HEK293 (cell line): ENCODE results near the gene PACRG.

ENCODE experiments used
- ZNF155 ChIP-seq: fragments of 450-650 bp; formaldehyde crosslinking; IDR thresholded peaks from 2 replicates; pipeline ENCODE4 v1.5.1; 2016; ENCODE audit warnings: missing biosample characterization, missing genetic modification characterization
- ZNF677 ChIP-seq: fragments of 450-650 bp; IDR thresholded peaks from 2 replicates; pipeline ENCODE4 v1.5.0; 2018; ENCODE audit warnings: missing biosample characterization, mild to moderate bottlenecking, missing genetic modification characterization, moderate library complexity
- TF ChIP-seq, protein P1 (sequence below): fragments of 450-650 bp; formaldehyde crosslinking; IDR thresholded peaks from 2 replicates; pipeline ENCODE4 v1.5.1; 2016; ENCODE audit warnings: missing biosample characterization, missing genetic modification characterization
- TF ChIP-seq, protein P2 (sequence below): fragments of 450-650 bp; formaldehyde crosslinking; IDR thresholded peaks from 2 replicates; pipeline ENCODE4 v1.5.1; 2016; ENCODE audit warnings: missing biosample characterization, missing genetic modification characterization

DNA sequence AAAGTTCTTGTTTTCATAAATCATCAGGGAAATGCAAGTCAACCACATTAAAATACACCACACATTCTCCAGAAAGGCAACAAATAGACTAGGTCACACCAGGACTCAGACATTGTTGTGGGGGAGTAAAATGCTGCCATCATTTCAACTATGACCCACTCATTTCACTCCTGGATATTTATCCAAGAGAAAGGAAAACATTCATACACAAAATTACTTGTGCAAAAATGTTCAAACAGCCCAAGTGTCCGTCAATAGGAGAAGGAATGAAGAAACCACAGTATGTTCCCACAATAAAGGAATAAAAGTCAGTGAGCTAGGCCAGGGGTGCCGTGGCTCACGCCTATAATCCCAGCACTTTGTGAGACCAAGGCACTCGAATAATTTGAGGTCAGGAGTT is 605.3 kb downstream of the PACRG start:
- TF ChIP-seq ZNF155 (no peak), ZNF677 (tag by site-specific recombination) (no peak)
- TF ChIP-seq, protein P1, sequence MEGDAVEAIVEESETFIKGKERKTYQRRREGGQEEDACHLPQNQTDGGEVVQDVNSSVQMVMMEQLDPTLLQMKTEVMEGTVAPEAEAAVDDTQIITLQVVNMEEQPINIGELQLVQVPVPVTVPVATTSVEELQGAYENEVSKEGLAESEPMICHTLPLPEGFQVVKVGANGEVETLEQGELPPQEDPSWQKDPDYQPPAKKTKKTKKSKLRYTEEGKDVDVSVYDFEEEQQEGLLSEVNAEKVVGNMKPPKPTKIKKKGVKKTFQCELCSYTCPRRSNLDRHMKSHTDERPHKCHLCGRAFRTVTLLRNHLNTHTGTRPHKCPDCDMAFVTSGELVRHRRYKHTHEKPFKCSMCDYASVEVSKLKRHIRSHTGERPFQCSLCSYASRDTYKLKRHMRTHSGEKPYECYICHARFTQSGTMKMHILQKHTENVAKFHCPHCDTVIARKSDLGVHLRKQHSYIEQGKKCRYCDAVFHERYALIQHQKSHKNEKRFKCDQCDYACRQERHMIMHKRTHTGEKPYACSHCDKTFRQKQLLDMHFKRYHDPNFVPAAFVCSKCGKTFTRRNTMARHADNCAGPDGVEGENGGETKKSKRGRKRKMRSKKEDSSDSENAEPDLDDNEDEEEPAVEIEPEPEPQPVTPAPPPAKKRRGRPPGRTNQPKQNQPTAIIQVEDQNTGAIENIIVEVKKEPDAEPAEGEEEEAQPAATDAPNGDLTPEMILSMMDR (tag by site-specific recombination): no peak
- TF ChIP-seq, protein P2, sequence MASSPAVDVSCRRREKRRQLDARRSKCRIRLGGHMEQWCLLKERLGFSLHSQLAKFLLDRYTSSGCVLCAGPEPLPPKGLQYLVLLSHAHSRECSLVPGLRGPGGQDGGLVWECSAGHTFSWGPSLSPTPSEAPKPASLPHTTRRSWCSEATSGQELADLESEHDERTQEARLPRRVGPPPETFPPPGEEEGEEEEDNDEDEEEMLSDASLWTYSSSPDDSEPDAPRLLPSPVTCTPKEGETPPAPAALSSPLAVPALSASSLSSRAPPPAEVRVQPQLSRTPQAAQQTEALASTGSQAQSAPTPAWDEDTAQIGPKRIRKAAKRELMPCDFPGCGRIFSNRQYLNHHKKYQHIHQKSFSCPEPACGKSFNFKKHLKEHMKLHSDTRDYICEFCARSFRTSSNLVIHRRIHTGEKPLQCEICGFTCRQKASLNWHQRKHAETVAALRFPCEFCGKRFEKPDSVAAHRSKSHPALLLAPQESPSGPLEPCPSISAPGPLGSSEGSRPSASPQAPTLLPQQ (tag by site-specific recombination): no peak
